Body of pancreas (tissue), 4 donors: ENCODE measurements around the gene SLC16A7. TPM values are rescaled to one million over a fixed set of nuclear protein-coding genes. Genes with fewer than 3 reads are reported as not detected.
"Not testable (repeated sequence)": the region's sequence is repeated elsewhere in the genome, so short reads cannot be mapped to it uniquely, and the experiment has no call there.

Experiments
- ATAC-seq: fragments of 150-250 bp; one replicate; pipeline ENCODE4 v1.9.1; 2016
- DNase-seq, 4 donors: peaks; one replicate each; pipeline ENCODE4 v3.0.0-alpha.2; 2019
- H3K27ac ChIP-seq, 4 donors: fragments of 200-600 bp; sonication (generic); 1 replicate in 3 of 4; 2 replicates in 1 of 4; pipeline versions ENCODE4 v1.5.1 to v1.6.1; 2016 to 2019; ENCODE audit warnings: mild to moderate bottlenecking in 1 of 4, mixed read lengths in 1 of 4, moderate library complexity in 1 of 4
- H3K27me3 ChIP-seq, 2 donors: fragments of 200-600 bp; sonication (generic); one replicate each; pipeline ENCODE4 v1.6.0; 2016; ENCODE audit warnings: mild to moderate bottlenecking in 1 of 2
- H3K36me3 ChIP-seq, 2 donors: fragments of 200-600 bp; sonication (generic); replicated peaks in 1 of 2; 2 replicates each; pipeline ENCODE4 v1.5.1; 2016; ENCODE audit warnings: low read depth in 2 of 2; ENCODE audit not compliant: insufficient read depth in 1 of 2
- H3K4me1 ChIP-seq: fragments of 200-600 bp; sonication (generic); one replicate; pipeline ENCODE4 v1.6.0; 2016
- H3K4me3 ChIP-seq, 2 donors: fragments of 200-600 bp; sonication (generic); 1 replicate in 1 of 2; 2 replicates in 1 of 2; pipeline ENCODE4 v1.5.1; 2016 to 2019
- H3K9me3 ChIP-seq, 3 donors: fragments of 200-600 bp; sonication (generic); 1 replicate in 2 of 3; 2 replicates in 1 of 3; pipeline ENCODE4 v1.5.1; 2016
- POLR2A ChIP-seq, 3 donors: fragments of 450-650 bp; IDR thresholded peaks; one replicate each; pipeline ENCODE4 v1.6.1; 2016; ENCODE audit warnings: antibody characterized with exemption in 3 of 3, mild to moderate bottlenecking in 2 of 3
- WGBS, 2 donors: methylation state at CpG; one replicate each; pipeline ENCODE4 v1.1.5; 2017; 5-methylcytosine and 5-hydroxymethylcytosine counted together
- intact Hi-C: fragments of 100-400 bp; cut with DNase I; formaldehyde crosslinking; loops from one replicate; pipeline ENCODE4 v1.15.1; 2023
- total RNA-seq, 2 donors: library from RNA; depleted of rRNA; stranded (reverse); fragments of >200 nt; gene quantifications; one replicate each; pipeline ENCODE4 v1.1.0, GENCODE V29; 2016
- TF ChIP-seq, protein P1 (sequence below), 7 experiments: fragments of 450-650 bp in 4 of 7; fragments of 200-600 bp in 3 of 7; sonication (generic) in 3 of 7; IDR thresholded peaks; one replicate each; pipeline ENCODE4 v1.5.1; 2016 to 2019; ENCODE audit warnings: antibody characterized with exemption in 7 of 7

The SLC16A7 gene
- total RNA-seq, 2 donors from 2014 or later, result 36.8 to 50.4 TPM

DNA sequence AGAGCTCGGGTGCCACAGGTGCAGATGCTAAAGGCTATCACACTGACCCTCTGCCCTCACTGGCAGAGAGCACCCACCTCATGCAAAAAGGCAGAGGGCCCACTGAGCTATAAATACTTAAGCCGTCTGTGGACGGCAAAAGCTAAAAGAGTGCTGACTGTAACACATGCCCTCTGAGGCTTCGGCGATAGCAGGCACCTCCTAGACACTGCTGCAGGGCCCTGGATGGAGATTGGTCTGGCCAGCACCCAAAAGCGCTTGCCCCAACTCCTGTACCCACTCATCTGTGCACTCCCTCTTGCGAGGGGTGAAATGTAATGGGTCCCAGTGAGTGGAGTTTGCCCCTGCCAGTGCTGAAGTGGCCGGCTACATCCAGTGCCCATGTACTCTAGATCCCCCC is 148.7 kb downstream of the SLC16A7 start:
- H3K4me1 ChIP-seq, result no peaks in the 10 kb centered on the region
- H3K4me3 ChIP-seq, result no peak overlapping the region
- TF ChIP-seq POLR2A (IDR thresholded peaks at IDR 0.05), result no peak
- TF ChIP-seq, protein P1, sequence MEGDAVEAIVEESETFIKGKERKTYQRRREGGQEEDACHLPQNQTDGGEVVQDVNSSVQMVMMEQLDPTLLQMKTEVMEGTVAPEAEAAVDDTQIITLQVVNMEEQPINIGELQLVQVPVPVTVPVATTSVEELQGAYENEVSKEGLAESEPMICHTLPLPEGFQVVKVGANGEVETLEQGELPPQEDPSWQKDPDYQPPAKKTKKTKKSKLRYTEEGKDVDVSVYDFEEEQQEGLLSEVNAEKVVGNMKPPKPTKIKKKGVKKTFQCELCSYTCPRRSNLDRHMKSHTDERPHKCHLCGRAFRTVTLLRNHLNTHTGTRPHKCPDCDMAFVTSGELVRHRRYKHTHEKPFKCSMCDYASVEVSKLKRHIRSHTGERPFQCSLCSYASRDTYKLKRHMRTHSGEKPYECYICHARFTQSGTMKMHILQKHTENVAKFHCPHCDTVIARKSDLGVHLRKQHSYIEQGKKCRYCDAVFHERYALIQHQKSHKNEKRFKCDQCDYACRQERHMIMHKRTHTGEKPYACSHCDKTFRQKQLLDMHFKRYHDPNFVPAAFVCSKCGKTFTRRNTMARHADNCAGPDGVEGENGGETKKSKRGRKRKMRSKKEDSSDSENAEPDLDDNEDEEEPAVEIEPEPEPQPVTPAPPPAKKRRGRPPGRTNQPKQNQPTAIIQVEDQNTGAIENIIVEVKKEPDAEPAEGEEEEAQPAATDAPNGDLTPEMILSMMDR (IDR thresholded peaks at IDR 0.05), result no peak
- no peaks in the 10 kb centered on the region for H3K36me3 ChIP-seq
- ATAC-seq (no peak), DNase-seq (no peak)
- H3K9me3 ChIP-seq, result no peaks in the 10 kb centered on the region
- intact Hi-C loops, result no loop called here
- H3K27ac ChIP-seq, result no peak overlapping the region
- WGBS, 2 donors, result 94 to 98% methylated on average over 8 of the region's 8 CpGs
- H3K27me3 ChIP-seq, result no peaks in the 10 kb centered on the region

DNA sequence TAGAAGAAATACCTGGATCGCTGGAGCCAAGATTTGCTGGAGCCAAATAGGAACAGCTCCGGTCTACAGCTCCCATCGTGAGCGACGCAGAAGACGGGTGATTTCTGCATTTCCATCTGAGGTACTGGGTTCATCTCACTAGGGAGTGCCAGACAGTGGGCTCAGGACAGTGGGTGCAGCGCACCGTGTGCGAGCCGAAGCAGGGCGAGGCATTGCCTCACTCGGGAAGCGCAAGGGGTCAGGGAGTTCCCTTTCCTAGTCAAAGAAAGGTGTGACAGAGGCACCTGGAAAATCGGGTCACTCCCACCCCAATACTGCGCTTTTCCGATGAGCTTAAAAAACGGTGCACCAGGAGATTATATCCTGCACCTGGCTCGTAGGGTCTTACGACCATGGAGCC is 155.3 kb downstream of the SLC16A7 start:
- H3K4me1 ChIP-seq, H3K4me3 ChIP-seq, H3K27me3 ChIP-seq, H3K9me3 ChIP-seq, H3K27ac ChIP-seq, intact Hi-C loops, ATAC-seq, DNase-seq, H3K36me3 ChIP-seq: not testable (repeated sequence)
- WGBS, 2 donors, result 96% methylated on average over 19 of the region's 19 CpGs

DNA sequence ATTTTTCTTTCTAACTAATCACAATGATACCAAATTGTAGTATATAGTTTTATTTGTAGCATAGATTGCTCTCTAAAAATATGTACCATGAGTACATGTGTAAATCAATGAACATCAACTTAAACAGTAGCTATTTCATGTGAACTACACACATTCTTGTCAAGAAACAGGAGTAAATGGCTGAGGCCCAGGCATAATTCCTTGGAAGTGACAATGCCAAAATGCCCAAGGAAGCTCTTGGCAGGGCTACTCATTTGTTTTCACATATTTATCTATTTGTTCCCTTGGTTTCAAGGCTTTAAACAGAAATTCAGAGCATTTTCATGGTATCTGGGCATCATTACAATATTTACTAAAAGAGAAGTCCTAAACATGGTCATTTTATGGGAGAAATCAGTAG is 165.7 kb downstream of the SLC16A7 start:
- Histone ChIP-seq H3K36me3 (no peaks in the 10 kb centered on the region), H3K4me1 (peaks cover 7% of the 10 kb centered on the region), H3K27ac (no peak overlapping the region), H3K27me3 (no peaks in the 10 kb centered on the region), H3K9me3 (no peaks in the 10 kb centered on the region), H3K4me3 (no peak overlapping the region)
- intact Hi-C loops, result no loop called here
- TF ChIP-seq POLR2A (IDR thresholded peaks at IDR 0.05), result no peak
- TF ChIP-seq, protein P1 (IDR thresholded peaks at IDR 0.05), result no peak
- no peak for ATAC-seq
- no peak for DNase-seq

DNA sequence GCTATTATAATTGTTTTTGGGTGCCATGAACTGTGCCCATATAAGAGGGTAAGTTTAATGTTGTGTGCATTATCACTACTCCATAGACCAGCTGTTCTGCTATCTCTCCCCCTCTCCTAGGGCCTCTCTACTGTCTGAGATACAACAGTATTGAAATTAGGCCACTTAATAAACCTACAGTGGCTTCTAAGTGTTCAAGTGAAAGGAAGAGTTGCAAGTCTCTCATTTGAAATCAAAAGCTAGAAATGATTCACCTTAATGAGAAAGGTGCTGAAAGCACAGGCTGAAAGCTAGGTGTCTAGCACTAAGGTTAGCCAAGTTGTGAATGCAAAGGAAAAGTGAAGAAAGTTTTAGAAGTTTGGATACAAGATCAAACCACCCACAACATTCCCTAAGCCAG is 168.0 kb downstream of the SLC16A7 start:
- Histone ChIP-seq H3K27me3 (no peaks in the 10 kb centered on the region), H3K4me3 (no peak overlapping the region), H3K9me3 (no peaks in the 10 kb centered on the region), H3K4me1 (peaks cover 7% of the 10 kb centered on the region), H3K36me3 (no peaks in the 10 kb centered on the region), H3K27ac (no peak overlapping the region)
- TF ChIP-seq, protein P1 (IDR thresholded peaks at IDR 0.05), result no peak
- TF ChIP-seq POLR2A (IDR thresholded peaks at IDR 0.05), result no peak
- ATAC-seq (no peak), DNase-seq (no peak)
- intact Hi-C loops, result no loop called here

DNA sequence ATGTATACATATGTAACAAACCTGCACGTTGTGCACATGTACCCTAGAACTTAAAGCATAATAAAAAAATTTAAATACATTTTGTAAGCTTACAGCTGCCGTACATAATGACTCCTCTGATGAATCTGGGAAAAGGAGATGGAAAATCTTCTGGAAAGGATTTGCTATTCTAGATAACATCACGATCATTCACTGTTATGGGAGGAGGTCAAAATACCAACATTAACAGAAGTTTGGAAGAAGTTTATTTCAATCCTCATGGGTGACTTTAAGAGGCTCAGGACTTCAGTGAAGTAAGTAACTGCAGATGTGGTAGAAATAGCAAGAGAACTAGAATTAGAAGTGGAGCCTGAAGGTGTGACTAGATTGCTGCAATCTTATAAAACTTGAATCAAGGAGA is 172.2 kb downstream of the SLC16A7 start:
- WGBS, 2 donors, result 90% methylated on average over 3 of the region's 3 CpGs
- TF ChIP-seq, protein P1 (IDR thresholded peaks at IDR 0.05), result no peak
- no peak for TF ChIP-seq POLR2A (IDR thresholded peaks at IDR 0.05)
- H3K27ac ChIP-seq, result no peak overlapping the region
- H3K4me1 ChIP-seq, result no peaks in the 10 kb centered on the region
- DNase-seq (no peak), ATAC-seq (no peak)
- H3K4me3 ChIP-seq, result no peak overlapping the region
- intact Hi-C loops, result no loop called here
- no peaks in the 10 kb centered on the region for H3K27me3 ChIP-seq
- H3K36me3 ChIP-seq, result no peaks in the 10 kb centered on the region
- H3K9me3 ChIP-seq, result no peaks in the 10 kb centered on the region
